Sigmoid colon (tissue), 7 donors: ENCODE results near the gene TPX2. TPM values are rescaled to one million over a fixed set of nuclear protein-coding genes. Genes with fewer than 3 reads are reported as not detected.

ENCODE experiments used
- DNase-seq: peaks from one replicate; pipeline ENCODE4 v3.0.0-alpha.2; 2019
- H3K27ac ChIP-seq, 4 donors: fragments of 200-600 bp; sonication (generic); one replicate each; pipeline ENCODE4 v1.5.1; 2016 to 2019; ENCODE audit warnings: mild to moderate bottlenecking in 1 of 4
- H3K27me3 ChIP-seq, 3 donors: fragments of 200-600 bp; sonication (generic); one replicate each; pipeline ENCODE4 v1.5.1; 2019; ENCODE audit warnings: mild to moderate bottlenecking in 1 of 3
- H3K36me3 ChIP-seq, 4 donors: fragments of 200-600 bp; sonication (generic); one replicate each; pipeline ENCODE4 v1.5.1; 2016 to 2019
- H3K4me1 ChIP-seq, 4 donors: fragments of 200-600 bp; sonication (generic); one replicate each; pipeline ENCODE4 v1.5.1; 2017 to 2019
- H3K4me3 ChIP-seq, 4 donors: fragments of 200-600 bp; sonication (generic); one replicate each; pipeline ENCODE4 v1.5.1; 2017 to 2019; ENCODE audit warnings: mild to moderate bottlenecking in 2 of 4, moderate library complexity in 1 of 4
- H3K9me3 ChIP-seq, 4 donors: fragments of 200-600 bp in 3 of 4; sonication (generic) in 3 of 4; one replicate each; pipeline versions ENCODE4 v1.5.1 to v1.6.1; 2013 to 2019
- EP300 ChIP-seq, 4 donors: sonication (generic); formaldehyde crosslinking; IDR thresholded peaks; one replicate each; pipeline ENCODE4 v1.6.1; 2017; ENCODE audit warnings: antibody characterized with exemption in 4 of 4
- POLR2A ChIP-seq, 2 donors: fragments of 450-650 bp; IDR thresholded peaks; one replicate each; pipeline ENCODE4 v1.6.1; 2016; ENCODE audit warnings: antibody characterized with exemption in 2 of 2, mild to moderate bottlenecking in 2 of 2, moderate library complexity in 2 of 2
- POLR2AphosphoS5 ChIP-seq, 4 donors: sonication (generic); formaldehyde crosslinking; IDR thresholded peaks; one replicate each; pipeline ENCODE4 v1.6.1; 2017; ENCODE audit warnings: antibody characterized with exemption in 4 of 4
- WGBS, 2 donors: extraction: QIAGEN DNeasy Blood & Tissue Kit; methylation state at CpG; one replicate each; pipeline ENCODE4 v1.1.7; 2013; 5-methylcytosine and 5-hydroxymethylcytosine counted together
- intact Hi-C: fragments of 100-400 bp; cut with DNase I; formaldehyde crosslinking; loops from one replicate; pipeline ENCODE4 v1.15.1; 2023
- polyA plus RNA-seq, 3 donors: library from polyadenylated mRNA; stranded (reverse); fragments of 200-250 nt; gene quantifications; one replicate each; pipeline ENCODE4 v1.2.3, GENCODE V29; 2013
- total RNA-seq, 4 donors: library from RNA; depleted of rRNA; stranded (reverse); fragments of >200 nt; gene quantifications; one replicate each; pipeline ENCODE4 v1.1.0, GENCODE V29; 2016
- TF ChIP-seq, protein P1 (sequence below), 4 experiments: fragments of 450-650 bp in 3 of 4; fragments of 200-600 bp in 1 of 4; IDR thresholded peaks; one replicate each; pipeline ENCODE4 v1.5.1; 2016 to 2019; ENCODE audit warnings: antibody characterized with exemption in 4 of 4, mild to moderate bottlenecking in 3 of 4, moderate library complexity in 2 of 4
- donor health status: healthy with polysubstance abuse.
- donor health status: Bipolar disorder and iron deficiency.
- donor health status: healthy.

The TPX2 gene
- total and polyA plus RNA-seq, 7 donors = 0.36 to 24.0 (median 2.4) TPM; not detected in 2

- H3K4me3 ChIP-seq = no peak overlapping the region
- no peaks in the 10 kb centered on the region for H3K9me3 ChIP-seq
- no peaks in the 10 kb centered on the region for H3K36me3 ChIP-seq
- TF ChIP-seq POLR2AphosphoS5 (IDR thresholded peaks at IDR 0.05) (no peak), POLR2A (IDR thresholded peaks at IDR 0.05) (no peak), EP300 (IDR thresholded peaks at IDR 0.05) (no peak)
- TF ChIP-seq, protein P1, sequence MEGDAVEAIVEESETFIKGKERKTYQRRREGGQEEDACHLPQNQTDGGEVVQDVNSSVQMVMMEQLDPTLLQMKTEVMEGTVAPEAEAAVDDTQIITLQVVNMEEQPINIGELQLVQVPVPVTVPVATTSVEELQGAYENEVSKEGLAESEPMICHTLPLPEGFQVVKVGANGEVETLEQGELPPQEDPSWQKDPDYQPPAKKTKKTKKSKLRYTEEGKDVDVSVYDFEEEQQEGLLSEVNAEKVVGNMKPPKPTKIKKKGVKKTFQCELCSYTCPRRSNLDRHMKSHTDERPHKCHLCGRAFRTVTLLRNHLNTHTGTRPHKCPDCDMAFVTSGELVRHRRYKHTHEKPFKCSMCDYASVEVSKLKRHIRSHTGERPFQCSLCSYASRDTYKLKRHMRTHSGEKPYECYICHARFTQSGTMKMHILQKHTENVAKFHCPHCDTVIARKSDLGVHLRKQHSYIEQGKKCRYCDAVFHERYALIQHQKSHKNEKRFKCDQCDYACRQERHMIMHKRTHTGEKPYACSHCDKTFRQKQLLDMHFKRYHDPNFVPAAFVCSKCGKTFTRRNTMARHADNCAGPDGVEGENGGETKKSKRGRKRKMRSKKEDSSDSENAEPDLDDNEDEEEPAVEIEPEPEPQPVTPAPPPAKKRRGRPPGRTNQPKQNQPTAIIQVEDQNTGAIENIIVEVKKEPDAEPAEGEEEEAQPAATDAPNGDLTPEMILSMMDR (IDR thresholded peaks at IDR 0.05) = no peak
- intact Hi-C loops = no loop called here
- DNase-seq = no peak
- H3K4me1 ChIP-seq = no peaks in the 10 kb centered on the region
- 97% methylated on average over 3 of the region's 3 CpGs for whole genome bisulfite sequencing, 2 donors
- H3K27ac ChIP-seq = no peak overlapping the region
- no peaks in the 10 kb centered on the region for H3K27me3 ChIP-seq
These were observed 18.2 kb downstream of the TPX2 start for GRCh38 chr20:31757254-31757653.

DNA sequence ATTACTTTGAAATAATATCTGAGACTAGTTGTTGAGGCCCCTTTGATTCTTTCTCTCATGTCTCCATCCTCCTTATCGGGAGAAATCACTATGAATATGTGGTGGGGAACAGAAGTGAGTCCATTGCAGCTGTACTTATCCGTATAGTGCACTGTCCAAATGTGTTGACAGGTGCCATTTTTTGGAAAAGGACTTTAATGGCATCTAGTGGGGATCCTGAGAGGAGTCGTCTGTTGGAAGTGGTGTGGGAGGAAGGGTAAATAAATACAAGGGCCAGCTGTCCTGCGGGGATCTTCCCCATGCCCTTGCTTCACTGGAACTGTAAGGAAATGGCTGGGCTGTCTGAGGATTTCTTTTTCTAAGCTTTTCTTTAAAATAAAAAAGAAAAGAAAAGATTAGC lies 19.4 kb downstream of the TPX2 start:
- intact Hi-C loops = no loop called here
- Histone ChIP-seq H3K27ac (no peak overlapping the region), H3K27me3 (no peaks in the 10 kb centered on the region), H3K9me3 (no peaks in the 10 kb centered on the region), H3K4me1 (no peaks in the 10 kb centered on the region), H3K36me3 (no peaks in the 10 kb centered on the region), H3K4me3 (no peak overlapping the region)
- TF ChIP-seq POLR2A (IDR thresholded peaks at IDR 0.05) = no peak
- no peak for TF ChIP-seq EP300 (IDR thresholded peaks at IDR 0.05)
- no peak for TF ChIP-seq POLR2AphosphoS5 (IDR thresholded peaks at IDR 0.05)
- TF ChIP-seq, protein P1 (IDR thresholded peaks at IDR 0.05) = no peak
- 82 to 84% methylated on average over 4 of the region's 4 CpGs for WGBS, 2 donors
- DNase-seq = no peak

DNA sequence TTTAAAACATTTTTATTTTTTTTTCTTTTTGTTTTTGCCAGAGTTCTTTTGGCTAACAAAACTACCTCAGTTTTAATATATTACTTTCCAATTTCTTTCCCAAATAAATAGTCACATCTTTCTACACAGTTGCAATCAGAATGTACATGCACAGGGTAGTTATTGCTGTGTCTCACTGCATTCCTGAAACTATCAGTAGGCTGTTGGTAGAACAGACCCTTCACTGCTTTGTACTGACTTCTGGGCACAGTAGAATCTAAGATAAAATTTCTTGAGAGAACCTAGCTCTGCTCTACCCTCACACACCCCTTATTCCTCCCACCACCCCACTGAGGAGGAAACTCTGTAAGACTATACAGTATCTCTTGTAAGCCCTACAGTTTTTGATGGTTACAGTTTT lies 19.9 kb downstream of the TPX2 start:
- H3K4me3 ChIP-seq = no peak overlapping the region
- no peaks in the 10 kb centered on the region for H3K9me3 ChIP-seq
- no peak for TF ChIP-seq POLR2AphosphoS5 (IDR thresholded peaks at IDR 0.05)
- no peak for TF ChIP-seq EP300 (IDR thresholded peaks at IDR 0.05)
- TF ChIP-seq, protein P1 (IDR thresholded peaks at IDR 0.05) = no peak
- TF ChIP-seq POLR2A (IDR thresholded peaks at IDR 0.05) = no peak
- no peak overlapping the region for H3K27ac ChIP-seq
- H3K36me3 ChIP-seq = no peaks in the 10 kb centered on the region
- no peak for DNase-seq
- H3K27me3 ChIP-seq = no peaks in the 10 kb centered on the region
- no peaks in the 10 kb centered on the region for H3K4me1 ChIP-seq
- intact Hi-C loops = no loop called here

GRCh38 chr20:31759836-31760518 lies 20.9 kb downstream of the TPX2 start:
- H3K9me3 ChIP-seq = no peaks in the 10 kb centered on the region
- H3K36me3 ChIP-seq = no peaks in the 10 kb centered on the region
- no peaks in the 10 kb centered on the region for H3K27me3 ChIP-seq
- H3K27ac ChIP-seq = no peak overlapping the region
- DNase-seq = no peak
- intact Hi-C loops = no loop called here
- no peaks in the 10 kb centered on the region for H3K4me1 ChIP-seq
- no peak overlapping the region for H3K4me3 ChIP-seq
- 28 to 70% methylated on average over 2 of the region's 2 CpGs for WGBS, 2 donors
- no peak for TF ChIP-seq POLR2AphosphoS5 (IDR thresholded peaks at IDR 0.05)
- TF ChIP-seq, protein P1 (IDR thresholded peaks at IDR 0.05) = no peak
- TF ChIP-seq POLR2A (IDR thresholded peaks at IDR 0.05) = no peak
- no peak for TF ChIP-seq EP300 (IDR thresholded peaks at IDR 0.05)
